ENCODE measurements around the gene RNGTT. TPM values are rescaled to one million over a fixed set of nuclear protein-coding genes. Genes with fewer than 3 reads are reported as not detected.
A peak's percentile ranks its signal among the peaks of the same experiment; 100 is the strongest.

Gene RNGTT
- total RNA-seq, 1 donor from 2014 or later = 14.6 TPM

- no peak overlapping the region for H3K27ac Mint-ChIP-seq (ENCODE audit: unreplicated experiment)
- no peak for TF ChIP-seq CTCF (IDR thresholded peaks at IDR 0.05; ENCODE audit: unreplicated experiment)
- no peaks in the 10 kb centered on the region for H3K36me3 Mint-ChIP-seq (ENCODE audit: low read depth, unreplicated experiment)
- no peak for DNase-seq (ENCODE audit: low spot score)
- H3K9me3 Mint-ChIP-seq (ENCODE audit: unreplicated experiment) = no peaks in the 10 kb centered on the region
- H3K4me3 Mint-ChIP-seq (ENCODE audit: unreplicated experiment) = no peak overlapping the region
- peaks cover 9% of the 10 kb centered on the region for H3K4me1 Mint-ChIP-seq (ENCODE audit: unreplicated experiment)
- H3K27me3 Mint-ChIP-seq (ENCODE audit: unreplicated experiment) = no peaks in the 10 kb centered on the region
Measured at GRCh38 chr6:88815491-88815890, 147.9 kb downstream of the RNGTT start.

DNA sequence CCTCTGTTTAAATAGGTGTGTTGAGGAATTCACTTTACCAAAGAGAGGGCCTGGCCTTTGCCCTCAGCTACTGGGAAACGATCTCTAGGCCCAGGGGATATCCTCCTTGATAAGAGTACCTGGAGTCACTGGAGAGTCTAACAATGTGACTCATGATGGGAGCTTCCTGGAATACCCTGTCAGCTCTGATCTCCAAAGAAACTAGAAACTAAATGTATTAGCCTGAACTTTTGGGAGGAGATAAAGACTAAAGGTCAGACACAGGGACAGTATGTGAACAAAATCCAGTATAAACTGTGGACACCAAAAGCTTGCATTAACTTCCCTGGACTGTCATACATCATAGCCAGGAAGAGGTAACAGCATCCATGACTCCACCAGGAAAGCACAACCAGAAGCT lies 148.5 kb downstream of the RNGTT start:
- H3K27me3 Mint-ChIP-seq (ENCODE audit: unreplicated experiment) = no peaks in the 10 kb centered on the region
- no peak for TF ChIP-seq CTCF (IDR thresholded peaks at IDR 0.05; ENCODE audit: unreplicated experiment)
- H3K4me1 Mint-ChIP-seq (ENCODE audit: unreplicated experiment) = peaks cover 9% of the 10 kb centered on the region
- peak overlapping the region; percentile 62 for H3K27ac Mint-ChIP-seq (ENCODE audit: unreplicated experiment)
- no peak for DNase-seq (ENCODE audit: low spot score)
- H3K9me3 Mint-ChIP-seq (ENCODE audit: unreplicated experiment) = no peaks in the 10 kb centered on the region
- no peak overlapping the region for H3K4me3 Mint-ChIP-seq (ENCODE audit: unreplicated experiment)
- no peaks in the 10 kb centered on the region for H3K36me3 Mint-ChIP-seq (ENCODE audit: low read depth, unreplicated experiment)

DNA sequence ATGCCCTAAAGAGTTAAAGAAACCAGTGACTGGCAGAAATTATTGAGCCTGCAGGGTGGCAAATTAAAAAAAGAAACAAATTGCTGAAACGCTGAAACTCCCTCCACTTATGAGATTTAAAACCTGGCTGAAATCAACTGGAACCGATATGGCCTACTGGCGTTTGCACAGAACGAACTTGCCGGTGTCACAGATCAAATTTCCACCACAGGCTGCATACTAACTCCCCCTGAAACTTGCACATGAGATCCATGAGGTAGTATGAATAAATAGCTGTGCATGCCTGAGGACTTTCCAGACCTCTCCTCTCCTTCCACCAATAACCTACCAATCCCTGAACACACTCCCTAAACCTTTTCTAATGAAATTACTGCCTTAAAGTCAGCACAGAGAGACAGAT lies 150.4 kb downstream of the RNGTT start:
- no peaks in the 10 kb centered on the region for H3K27me3 Mint-ChIP-seq (ENCODE audit: unreplicated experiment)
- no peak for DNase-seq (ENCODE audit: low spot score)
- peaks cover 9% of the 10 kb centered on the region for H3K4me1 Mint-ChIP-seq (ENCODE audit: unreplicated experiment)
- H3K4me3 Mint-ChIP-seq (ENCODE audit: unreplicated experiment) = no peak overlapping the region
- no peaks in the 10 kb centered on the region for H3K36me3 Mint-ChIP-seq (ENCODE audit: low read depth, unreplicated experiment)
- no peak for TF ChIP-seq CTCF (IDR thresholded peaks at IDR 0.05; ENCODE audit: unreplicated experiment)
- no peaks in the 10 kb centered on the region for H3K9me3 Mint-ChIP-seq (ENCODE audit: unreplicated experiment)
- no peak overlapping the region for H3K27ac Mint-ChIP-seq (ENCODE audit: unreplicated experiment)

GRCh38 chr6:88810701-88811100 lies 152.7 kb downstream of the RNGTT start:
- no peak for TF ChIP-seq CTCF (IDR thresholded peaks at IDR 0.05; ENCODE audit: unreplicated experiment)
- peaks cover 5% of the 10 kb centered on the region for H3K9me3 Mint-ChIP-seq (ENCODE audit: unreplicated experiment)
- H3K4me3 Mint-ChIP-seq (ENCODE audit: unreplicated experiment) = no peak overlapping the region
- no peak overlapping the region for H3K27ac Mint-ChIP-seq (ENCODE audit: unreplicated experiment)
- peaks cover 8% of the 10 kb centered on the region for H3K36me3 Mint-ChIP-seq (ENCODE audit: low read depth, unreplicated experiment)
- peaks cover 2% of the 10 kb centered on the region for H3K27me3 Mint-ChIP-seq (ENCODE audit: unreplicated experiment)
- DNase-seq (ENCODE audit: low spot score) = no peak
- peaks cover 6% of the 10 kb centered on the region for H3K4me1 Mint-ChIP-seq (ENCODE audit: unreplicated experiment)

GRCh38 chr6:88810089-88810488 lies 153.3 kb downstream of the RNGTT start:
- Mint-ChIP-seq H3K9me3 (ENCODE audit: unreplicated experiment) (peaks cover 5% of the 10 kb centered on the region), H3K4me3 (ENCODE audit: unreplicated experiment) (no peak overlapping the region), H3K36me3 (ENCODE audit: low read depth, unreplicated experiment) (peaks cover 8% of the 10 kb centered on the region), H3K4me1 (ENCODE audit: unreplicated experiment) (peaks cover 6% of the 10 kb centered on the region), H3K27ac (ENCODE audit: unreplicated experiment) (no peak overlapping the region), H3K27me3 (ENCODE audit: unreplicated experiment) (peaks cover 2% of the 10 kb centered on the region)
- TF ChIP-seq CTCF (IDR thresholded peaks at IDR 0.05; ENCODE audit: unreplicated experiment) = no peak
- no peak for DNase-seq (ENCODE audit: low spot score)

Measured in endothelial cell (in vitro differentiated cells).